GM19351 (cell line): ENCODE measurements around the gene SPATA24.
"Not testable (repeated sequence)": the region's sequence is repeated elsewhere in the genome, so short reads cannot be mapped to it uniquely, and the experiment has no call there.

Source experiments
- ATAC-seq: cut with Tn5 transposase; IDR thresholded peaks from one replicate; pipeline ENCODE4 v1.9.1; 2021; ENCODE audit warnings: mild to moderate bottlenecking, moderate library complexity; ENCODE audit not compliant: unreplicated experiment

SPATA24 gene

GRCh38 chr5:139355900-139356299 lies 48.0 kb downstream of the SPATA24 start:
- ATAC-seq: not testable (repeated sequence)

DNA sequence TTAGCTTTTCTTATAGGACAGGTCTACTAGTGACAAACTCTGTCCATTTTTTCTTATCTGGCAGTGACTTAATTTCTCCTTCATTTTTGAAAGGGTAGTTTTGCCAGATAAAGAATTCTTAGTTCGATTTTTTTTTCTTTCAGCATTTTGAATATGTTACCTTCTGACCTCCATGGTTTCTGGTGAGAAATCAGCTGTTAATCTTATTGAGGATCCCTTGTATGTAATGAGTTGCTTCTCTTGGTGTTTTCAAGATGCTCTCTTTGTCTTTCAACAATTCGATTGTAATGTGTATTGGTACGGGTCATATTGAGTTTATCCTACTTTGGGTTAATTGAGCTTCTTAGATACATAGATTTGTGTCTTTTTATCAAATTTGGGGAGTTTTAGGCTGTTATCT lies 49.7 kb downstream of the SPATA24 start:
- no peak for ATAC-seq

- not testable (repeated sequence) for ATAC-seq
Measured at GRCh38 chr5:139347863-139348262, 56.0 kb downstream of the SPATA24 start.
